ENCODE data around the gene MRPL50.

Gene MRPL50

DNA sequence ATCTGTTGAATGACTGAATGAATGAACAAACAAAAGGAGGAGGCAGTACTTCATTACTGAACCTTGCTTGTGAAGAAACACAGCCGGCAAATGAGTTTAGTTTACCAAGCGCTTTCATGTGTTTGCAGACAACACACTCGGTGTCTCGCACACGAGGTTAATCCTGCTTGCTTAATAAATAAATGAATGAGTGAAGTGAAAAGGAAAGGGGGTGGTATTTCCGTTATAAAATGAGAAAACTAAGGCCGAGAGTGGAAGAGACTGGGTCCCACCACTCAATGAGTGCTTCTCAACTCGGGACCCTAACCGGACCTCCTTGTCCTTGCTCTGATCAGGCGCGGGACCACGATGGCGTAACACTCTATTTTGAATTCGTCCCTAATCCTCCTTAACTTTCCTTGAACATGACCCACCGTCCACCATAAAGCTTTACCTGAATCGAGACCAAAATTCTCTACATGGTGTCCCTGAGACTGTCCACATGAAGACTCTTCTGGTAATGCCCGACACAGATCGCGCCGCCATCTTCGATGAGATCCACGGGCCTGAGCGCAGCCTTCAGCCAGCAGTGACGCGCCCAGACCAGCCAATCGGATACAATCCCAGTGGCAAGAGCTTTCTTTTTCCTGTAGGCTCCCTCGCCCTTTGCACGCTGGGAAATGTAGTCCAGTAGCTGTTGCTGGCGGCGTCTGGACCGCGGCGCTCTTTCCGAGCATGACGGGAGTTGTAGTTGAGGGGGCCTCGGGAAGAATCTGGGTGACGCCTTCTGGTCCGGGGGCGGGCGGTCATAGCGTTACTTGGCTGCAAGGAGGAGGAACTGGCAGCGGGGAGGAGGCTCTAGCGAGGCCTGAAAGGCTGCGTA is at the start of gene MRPL50, which contains the start of gene ZNF189:
Gene MRPL50 (minus strand): TSS at position 551 of the 862 bp plus-strand sequence. CDS start 26 bp downstream, at position 525.
Gene ZNF189 (plus strand): TSS at position 784 of the 862 bp plus-strand sequence. CDS start 306 bp downstream, outside the sequence.
- DNase-seq (ENCODE audit: low read depth, low spot score) = peak; percentile 99

DNA sequence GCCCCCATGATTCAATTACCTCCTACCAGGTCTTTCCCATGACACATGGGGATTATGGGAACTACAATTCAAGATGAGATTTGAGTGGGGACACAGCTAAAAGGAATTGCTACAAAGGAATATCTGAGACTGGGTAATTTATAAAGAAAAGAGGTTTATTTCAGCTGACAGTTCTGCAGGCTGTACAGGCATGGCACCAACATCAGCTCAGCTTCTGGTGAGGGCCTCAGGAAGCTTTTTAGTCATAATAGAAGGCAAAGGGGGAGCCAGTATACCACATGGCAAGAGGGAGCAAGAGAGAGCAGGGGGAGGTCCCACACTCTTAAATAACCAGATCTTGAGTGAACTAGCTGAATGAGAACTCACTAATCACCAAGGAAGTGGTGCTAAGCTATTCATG is 48.3 kb upstream of the MRPL50 start:
- DNase-seq (ENCODE audit: low read depth, low spot score) = no peak

DNA sequence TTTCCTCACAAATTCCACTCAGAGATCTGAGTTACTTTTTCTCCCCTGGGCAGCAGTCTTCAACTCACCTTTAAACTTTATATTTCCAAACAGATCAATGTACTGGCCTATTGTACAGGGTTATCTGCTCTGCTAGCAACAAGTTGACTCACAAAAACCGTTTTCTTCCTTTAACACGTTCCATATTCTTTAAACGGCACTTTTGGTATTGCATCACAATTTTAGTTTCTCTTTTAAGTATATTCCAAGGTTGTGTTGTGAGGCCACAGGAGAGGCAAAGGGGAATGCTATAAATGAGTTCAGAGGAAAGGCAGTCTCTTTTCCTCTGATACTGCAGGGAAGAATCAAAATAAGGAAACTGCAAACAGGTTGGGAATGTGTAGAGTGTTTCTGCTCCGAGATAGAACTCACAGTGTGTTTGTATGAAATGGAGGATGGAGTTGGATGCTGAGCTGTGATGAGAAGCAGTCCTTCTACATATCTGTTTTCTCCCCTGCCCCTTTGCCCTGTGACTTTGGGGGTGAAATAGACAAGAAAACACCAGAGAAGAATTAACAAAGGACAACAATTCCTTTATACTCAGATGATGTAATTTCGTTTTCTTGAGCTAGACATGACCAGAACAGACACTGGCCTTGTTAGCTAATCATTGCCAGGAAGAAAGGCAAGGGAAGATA is 47.1 kb upstream of the MRPL50 start:
- DNase-seq (ENCODE audit: low read depth, low spot score) = no peak

DNA sequence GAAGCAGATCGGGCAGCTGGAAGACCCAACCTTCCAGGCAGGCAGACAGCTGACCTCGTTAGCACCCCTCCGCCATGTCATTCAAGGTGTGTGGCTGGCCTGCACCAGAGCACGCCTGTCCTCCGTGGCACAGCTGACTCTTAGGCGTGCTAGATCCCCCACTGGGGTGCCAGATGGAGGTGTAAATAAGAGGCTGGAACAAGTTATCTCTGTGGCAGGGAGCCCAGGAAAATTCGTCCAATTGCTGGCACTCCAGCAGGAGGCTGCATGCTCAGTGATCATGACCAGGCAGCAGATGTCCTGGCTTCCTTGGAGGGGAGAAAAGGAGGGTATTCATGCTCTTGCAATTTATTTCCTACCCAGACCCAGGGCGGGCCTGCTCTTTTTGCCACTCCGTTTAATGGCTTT is 45.0 kb upstream of the MRPL50 start:
- DNase-seq (ENCODE audit: low read depth, low spot score) = no peak

DNA sequence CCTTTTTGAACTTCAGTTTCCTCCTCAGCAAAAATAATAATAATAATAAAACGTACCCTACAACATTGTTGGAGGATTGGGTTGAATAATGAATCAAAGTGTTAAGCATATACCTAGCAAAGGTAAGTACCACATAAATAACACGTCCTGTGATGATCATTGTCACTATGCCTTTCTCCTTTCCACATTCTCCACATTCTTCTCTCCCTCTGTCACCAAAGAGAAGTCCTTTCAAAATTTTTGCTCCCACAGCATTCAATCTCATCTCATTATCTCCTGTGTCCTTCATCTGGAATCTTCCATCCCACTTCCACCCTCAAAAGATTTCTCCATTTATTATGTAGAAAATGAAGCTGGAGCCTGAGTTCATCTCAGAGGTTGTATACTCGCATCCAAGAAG is 44.3 kb upstream of the MRPL50 start:
- DNase-seq (ENCODE audit: low read depth, low spot score) = no peak

DNA sequence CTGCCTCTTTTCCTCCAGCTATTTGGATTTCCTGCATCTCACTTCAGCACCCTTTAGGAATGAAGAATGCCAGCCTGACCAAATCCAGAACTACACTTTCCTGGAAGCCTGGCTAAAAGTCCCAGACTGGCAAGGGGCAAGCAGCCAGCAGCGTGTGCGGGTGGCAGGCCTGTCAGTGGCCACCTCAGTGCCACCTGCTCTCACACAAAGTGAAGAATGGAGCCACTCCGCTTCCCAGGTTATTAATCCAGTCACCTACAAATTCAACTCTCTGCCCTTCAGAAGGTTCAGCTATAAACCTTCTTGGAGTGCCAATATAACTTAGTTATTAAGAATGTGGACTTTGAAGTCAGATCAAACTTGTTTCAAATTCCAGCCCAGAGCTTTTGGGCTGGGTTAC is 43.9 kb upstream of the MRPL50 start:
- DNase-seq (ENCODE audit: low read depth, low spot score) = no peak

DNA sequence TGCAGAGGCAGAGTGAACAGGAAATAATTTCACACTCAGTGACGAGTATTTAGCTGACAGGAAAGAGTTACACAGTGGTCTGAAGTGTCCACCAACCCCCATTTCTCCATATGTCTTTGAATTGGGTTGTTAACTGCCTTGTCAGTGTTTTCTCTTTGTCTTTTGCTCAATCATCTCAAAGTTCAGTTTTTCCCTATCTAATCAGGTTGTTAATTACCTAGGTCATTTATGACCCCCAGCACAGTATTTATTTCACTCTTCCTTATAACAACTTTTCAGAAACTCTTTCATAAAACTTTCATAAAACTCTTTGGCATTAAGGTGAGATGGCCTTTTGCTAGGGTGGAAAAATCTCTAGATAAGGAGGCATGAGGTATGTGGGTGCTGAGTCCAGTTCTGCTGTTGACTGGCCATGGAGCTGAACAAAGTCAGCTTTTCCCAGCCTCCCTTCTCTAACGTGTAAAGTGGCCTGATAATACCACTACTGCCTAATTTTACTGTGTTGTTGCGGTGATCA is 42.4 kb upstream of the MRPL50 start:
- no peak for DNase-seq (ENCODE audit: low read depth, low spot score)

DNA sequence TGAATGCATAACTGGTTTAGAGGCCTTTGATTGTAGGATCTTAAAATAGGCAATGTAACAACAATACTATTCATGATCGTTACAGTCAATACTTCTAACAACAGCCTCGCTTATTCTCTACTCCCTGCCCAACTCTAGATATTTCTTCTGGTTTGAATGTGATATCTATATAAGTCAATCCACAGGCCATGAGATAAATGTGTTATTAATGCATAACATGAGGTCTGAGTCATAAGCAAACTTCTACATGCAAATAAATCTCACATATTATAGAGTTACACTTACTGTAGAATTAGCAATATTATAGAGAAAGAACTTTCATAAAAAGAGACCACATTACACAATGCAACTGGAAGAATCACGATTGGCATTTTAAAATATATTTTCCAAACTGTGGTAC is 40.1 kb upstream of the MRPL50 start:
- DNase-seq (ENCODE audit: low read depth, low spot score) = no peak

DNA sequence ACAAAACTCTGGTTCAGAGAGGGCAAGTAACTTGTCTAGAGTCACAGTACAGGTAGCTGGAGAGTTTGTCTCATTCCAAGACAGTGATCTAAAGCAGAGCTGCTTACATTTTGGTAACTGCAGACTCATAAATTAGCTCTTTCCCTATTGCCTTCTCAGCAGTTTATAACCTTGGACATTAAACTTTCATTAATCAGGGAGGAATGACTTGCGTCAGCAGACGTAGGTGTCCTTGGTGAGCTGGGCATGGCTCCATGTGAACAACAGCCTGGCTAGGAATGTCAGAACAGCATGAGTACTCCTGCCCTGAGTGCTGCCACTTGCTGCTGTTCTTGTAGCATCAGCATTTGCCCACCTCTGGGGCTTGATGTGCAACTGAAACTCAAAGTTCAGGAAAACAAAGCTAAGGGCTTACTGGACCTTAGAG is 39.4 kb upstream of the MRPL50 start:
- DNase-seq (ENCODE audit: low read depth, low spot score) = no peak

DNA sequence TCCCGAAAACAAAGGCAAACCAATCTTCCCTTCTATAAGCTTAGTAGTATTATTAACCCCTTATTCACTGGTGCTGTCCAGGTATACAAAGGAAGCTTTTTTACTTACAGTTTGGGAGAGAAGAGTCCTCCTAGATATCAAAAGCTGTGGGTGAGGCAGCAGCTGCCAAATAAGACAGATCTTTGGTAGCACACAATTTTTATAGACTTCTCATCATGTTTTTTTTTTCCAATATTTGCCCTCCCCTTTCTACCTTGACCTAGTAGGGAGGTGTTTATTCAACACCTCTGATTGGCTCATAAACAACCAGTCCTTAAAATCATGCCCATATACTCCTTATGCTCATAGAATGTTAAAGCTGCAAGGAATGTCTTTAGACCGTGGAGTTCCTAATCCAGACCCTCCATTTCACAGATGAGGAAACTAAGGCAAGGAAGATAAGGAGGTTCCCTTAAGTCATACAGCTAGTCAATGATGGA is 37.2 kb upstream of the MRPL50 start, which contains the start of gene ALDOB:
Gene ALDOB (minus strand): TSS at position 174 of the 479 bp plus-strand sequence. CDS start 4,887 bp downstream, outside the sequence.
- no peak for DNase-seq (ENCODE audit: low read depth, low spot score)

DNA sequence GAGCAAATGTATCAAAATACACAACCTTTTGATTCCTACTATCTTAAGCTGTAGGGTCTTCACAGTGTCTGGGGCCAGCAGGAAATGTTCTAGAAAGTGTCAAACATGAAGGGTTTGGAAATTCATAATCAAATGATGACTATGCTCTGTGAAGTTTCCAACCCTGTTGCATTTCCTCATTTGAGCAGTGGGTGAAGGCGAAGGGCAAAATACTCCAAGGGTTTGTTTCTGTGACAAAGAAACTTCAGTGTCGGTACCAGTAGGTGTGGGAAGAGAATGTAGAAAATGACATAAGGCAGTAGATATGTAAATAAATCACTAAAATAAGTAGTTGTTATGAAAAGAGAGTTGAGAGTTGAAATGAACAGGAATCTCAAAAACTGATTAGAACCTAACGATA is 36.6 kb upstream of the MRPL50 start:
- DNase-seq (ENCODE audit: low read depth, low spot score) = no peak

DNA sequence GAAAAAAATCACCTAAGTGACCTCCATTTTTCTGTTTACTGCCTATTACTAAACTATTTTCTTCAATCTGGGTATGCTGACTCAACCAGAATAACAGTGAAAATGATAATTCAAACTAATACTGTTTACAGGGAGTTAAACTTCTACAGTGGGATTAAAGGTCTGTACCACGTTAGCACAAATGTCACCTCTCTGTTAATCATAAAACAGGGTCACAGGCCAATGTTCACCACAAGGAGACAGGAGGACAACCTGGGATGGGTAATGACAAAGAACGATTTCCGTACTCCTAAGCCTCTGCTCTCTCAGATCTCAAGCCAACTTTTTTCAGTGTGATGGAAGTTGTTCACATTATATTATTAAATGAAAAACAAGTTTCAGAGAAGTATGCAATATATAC is 34.8 kb upstream of the MRPL50 start:
- DNase-seq (ENCODE audit: low read depth, low spot score) = no peak

DNA sequence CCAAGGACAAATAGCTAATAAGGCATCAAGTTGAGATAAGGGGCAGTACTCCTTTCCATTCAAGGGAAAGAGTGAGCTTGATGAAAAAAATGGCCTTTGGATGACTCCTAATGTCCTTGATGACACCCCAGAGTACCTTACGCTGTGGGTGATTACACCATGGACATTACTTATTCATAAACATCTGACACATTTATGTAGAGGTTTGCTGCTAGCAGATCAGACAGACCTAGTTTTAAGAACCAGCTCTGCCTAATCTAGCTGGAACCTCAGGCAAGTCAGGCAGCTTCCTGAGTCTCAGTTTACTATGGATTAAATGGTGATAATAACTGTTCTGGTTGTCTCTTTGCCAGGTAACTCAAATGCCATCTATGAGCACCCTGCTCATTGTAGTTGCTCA is 34.3 kb upstream of the MRPL50 start:
- DNase-seq (ENCODE audit: low read depth, low spot score) = no peak

DNA sequence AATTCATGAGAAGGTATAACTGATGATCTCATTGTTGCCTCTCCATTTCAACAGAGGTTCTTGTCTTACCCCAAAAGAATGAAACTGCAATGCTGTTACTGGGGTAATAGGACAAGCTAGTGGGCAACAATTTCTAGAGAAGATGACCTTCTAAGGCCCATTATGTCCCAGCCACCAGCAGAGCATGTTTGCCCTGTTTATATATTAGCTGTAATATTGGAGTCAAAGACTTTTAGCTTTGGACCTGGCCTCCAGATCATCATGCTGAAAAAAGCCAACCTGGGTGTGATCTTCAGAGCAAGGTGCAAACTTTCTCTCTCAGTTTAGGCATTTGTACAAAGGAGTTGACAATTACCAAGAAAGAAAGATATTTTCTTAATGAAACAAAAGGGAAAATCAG is 33.8 kb upstream of the MRPL50 start:
- no peak for DNase-seq (ENCODE audit: low read depth, low spot score)

DNA sequence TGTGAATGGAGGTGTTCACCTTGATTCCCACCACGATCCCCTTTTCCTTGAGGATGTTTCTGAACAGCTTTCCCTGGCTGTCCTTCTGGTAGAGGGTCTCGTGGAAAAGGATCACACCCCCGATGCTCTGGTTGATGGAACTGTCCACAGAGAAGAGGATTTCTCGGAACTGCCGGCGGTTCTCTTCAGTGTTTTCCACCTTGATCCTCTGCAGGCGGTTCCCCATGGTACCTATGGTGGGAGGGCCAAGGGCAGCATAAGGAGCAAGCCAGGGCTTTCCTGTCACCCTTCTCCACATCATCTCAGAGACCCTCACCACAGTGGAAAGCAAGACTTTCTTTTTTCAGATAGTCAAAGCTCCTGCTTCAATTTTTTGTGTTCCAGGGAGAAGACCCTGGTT is 31.3 kb upstream of the MRPL50 start:
- no peak for DNase-seq (ENCODE audit: low read depth, low spot score)

DNA sequence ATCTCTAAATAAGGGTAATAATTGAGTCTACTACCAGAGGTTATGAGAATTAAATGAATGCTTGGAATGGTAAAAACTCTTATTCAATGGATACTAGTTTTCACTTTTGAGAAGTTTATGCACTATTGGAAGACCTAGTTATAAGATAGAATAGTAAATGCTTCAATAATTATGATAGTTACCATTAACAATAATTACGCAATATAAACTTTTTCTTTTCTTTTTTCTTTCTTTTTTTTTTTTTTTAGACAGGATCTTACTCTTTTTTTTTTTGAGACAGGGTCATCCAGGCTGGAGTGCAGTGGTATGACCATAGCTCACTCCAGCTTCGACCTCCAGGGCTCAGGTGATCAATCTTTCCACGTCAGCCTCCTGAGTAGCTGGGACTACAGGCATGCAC is 30.5 kb upstream of the MRPL50 start:
- DNase-seq (ENCODE audit: low read depth, low spot score) = no peak

DNA sequence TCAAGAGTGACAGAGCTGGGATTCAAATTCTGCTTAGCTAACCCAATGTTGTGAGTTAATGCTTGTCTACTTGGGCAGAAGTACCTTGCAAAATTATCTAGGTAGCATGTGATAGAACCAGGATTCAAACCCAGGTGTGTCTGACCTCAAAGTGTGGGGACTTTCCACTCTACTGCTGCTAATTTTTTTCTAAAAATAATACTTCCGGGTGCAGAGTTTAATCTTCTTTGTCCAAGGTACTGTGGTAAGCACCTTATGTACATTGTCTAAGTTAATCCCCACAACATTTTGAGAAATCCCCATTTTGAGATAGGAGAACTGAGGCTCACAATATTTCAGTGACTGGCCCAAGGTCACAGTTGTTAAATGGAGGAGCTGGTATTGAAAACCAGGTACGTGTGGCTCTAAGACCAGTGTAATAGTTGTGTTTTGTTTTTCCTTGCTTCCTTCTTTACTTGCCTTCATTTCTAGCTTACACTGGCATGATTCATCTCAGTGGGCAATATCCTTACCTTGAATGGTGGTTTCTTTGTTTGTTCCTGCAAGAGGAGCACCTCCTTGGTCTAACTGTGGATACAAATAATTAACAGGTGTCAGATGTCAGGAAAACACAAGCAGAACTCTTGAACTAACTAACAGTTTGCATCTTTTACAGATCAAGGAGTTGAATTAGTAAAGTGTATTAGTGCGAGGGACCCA is 29.7 kb upstream of the MRPL50 start:
- DNase-seq (ENCODE audit: low read depth, low spot score) = no peak

DNA sequence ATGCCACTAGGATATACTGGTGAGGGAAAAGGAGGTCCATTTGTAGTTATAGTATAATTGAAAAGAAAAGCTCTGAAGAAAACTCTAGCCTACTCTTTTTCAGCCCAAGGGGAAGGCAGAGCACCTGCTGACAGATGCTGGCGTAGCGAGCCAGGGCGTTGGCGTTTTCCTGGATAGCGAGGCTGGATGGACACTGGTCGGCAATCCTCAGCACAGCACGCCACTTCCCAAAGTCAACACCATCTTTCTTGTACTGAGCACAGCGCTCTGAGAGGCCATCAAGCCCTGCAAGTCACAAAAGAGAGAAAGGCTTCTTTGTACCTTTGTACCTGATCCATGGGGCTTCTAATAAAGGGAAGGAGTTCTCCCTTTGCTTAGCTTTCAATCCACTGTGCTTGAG is 28.9 kb upstream of the MRPL50 start:
- no peak for DNase-seq (ENCODE audit: low read depth, low spot score)

DNA sequence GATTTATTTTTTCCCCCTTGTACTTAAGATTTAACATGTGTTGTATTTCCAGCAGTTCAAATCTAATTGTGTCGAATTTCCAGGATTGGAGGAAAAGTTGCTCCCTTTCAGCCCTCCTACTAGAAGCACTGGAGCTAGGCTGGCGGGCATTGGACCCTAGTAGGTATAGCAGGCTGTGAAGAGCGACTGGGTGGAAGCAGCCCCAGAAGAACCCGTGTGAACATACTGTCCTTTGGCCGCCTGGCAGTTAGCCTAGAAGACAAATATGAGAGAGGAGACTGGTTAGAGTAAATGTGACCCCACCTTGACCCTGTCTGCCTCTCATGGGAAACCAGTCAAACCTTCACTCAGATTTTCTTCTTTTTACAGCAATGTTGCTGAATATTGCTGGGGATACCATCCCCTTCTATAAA is 23.2 kb upstream of the MRPL50 start:
- no peak for DNase-seq (ENCODE audit: low read depth, low spot score)

DNA sequence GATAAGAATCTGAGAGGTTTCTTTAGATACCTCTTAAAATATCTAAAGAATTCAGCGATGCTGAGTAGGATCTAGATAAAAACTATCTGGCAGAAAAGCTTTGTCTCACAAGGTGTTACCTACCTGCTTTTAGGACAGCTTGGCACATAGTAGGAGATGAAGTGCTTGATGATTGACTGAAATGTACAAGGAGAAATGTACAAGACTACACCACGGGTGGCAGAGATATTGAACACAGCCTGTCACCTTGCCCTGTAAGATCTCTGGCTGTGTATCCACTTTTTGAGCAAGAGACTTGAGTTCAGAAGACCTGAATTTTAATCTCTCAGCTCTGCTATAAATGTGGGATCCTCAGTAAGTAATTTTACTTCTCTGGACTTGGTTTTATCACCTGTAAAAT is 21.4 kb upstream of the MRPL50 start:
- no peak for DNase-seq (ENCODE audit: low read depth, low spot score)

DNA sequence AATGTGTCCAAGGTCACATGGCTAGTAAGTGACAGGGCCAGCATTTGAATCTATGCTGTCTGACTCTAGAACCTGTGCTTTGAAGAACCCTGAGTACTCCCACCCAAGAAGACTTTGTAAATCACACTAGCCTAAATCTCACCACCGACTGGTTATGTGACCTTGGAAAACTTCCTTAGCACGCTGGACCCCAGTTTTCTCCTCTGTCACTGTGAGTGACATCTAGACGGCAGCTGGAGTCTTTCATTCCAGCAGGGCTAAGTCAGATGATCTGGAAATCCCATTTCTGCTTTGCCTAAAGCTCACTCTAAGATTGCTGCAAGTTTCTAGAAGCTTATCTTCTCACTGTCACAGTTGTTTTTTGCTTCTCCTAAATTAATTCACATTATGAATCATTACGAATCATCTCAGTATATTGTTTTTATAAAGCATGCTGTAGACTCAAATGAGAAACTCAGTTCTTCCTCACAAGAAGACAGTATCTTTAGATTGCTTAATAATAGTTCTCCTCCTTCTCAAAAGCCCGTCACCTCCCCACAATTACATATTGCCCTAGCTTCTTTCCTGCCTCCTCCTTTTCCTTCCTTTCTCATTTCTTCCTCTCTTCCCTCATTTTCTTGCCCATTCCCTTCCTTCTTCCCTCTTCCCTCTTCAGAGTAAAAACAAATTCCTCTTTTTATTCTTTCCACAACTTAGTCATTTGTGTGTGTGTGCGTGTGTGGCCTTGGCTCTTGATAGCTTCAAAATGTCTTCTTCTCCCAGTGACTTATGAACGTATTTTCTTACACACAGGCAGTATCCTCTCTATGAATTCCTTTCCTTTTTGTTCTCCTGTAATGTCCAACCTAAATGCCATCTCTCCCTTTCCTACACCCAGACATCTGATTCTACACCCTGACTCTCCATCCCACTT is 20.4 kb upstream of the MRPL50 start:
- no peak for DNase-seq (ENCODE audit: low read depth, low spot score)

Measured in ELF-1 (cell line).